D341Med (cell line): ENCODE data around the gene BAHCC1.

Source experiments
- DNase-seq: peaks from one replicate; pipeline ENCODE4 v3.0.0; 2012; ENCODE audit warnings: low spot score

Gene BAHCC1

GRCh38 chr17:81427173-81428120 lies 32.2 kb downstream of the BAHCC1 start:
- DNase-seq, result peak; percentile 84

- DNase-seq, result no peak
These were observed 32.9 kb downstream of the BAHCC1 start for GRCh38 chr17:81428121-81428515.

- no peak for DNase-seq
These were observed 33.3 kb downstream of the BAHCC1 start for GRCh38 chr17:81428516-81428915.

- peak; percentile 95 for DNase-seq
These were observed 33.9 kb downstream of the BAHCC1 start for GRCh38 chr17:81428948-81429774.

- peak; percentile 90 for DNase-seq
These were observed 34.7 kb downstream of the BAHCC1 start for GRCh38 chr17:81429821-81430551.

- no peak for DNase-seq
These were observed 36.6 kb downstream of the BAHCC1 start for GRCh38 chr17:81431545-81432482.

- peak; percentile 92 for DNase-seq
These were observed 37.7 kb downstream of the BAHCC1 start for GRCh38 chr17:81432941-81433340.

- no peak for DNase-seq
These were observed 38.4 kb downstream of the BAHCC1 start for GRCh38 chr17:81433656-81434055.

- no peak for DNase-seq
These were observed 38.8 kb downstream of the BAHCC1 start for GRCh38 chr17:81434072-81434471.

GRCh38 chr17:81434681-81435417 lies 39.6 kb downstream of the BAHCC1 start:
- no peak for DNase-seq

- no peak for DNase-seq
These were observed 40.5 kb downstream of the BAHCC1 start for GRCh38 chr17:81435652-81436293.

GRCh38 chr17:81436294-81436849 lies 41.1 kb downstream of the BAHCC1 start:
- DNase-seq, result no peak

- no peak for DNase-seq
These were observed 42.0 kb downstream of the BAHCC1 start for GRCh38 chr17:81437191-81437651.

GRCh38 chr17:81438007-81438659 lies 42.9 kb downstream of the BAHCC1 start:
- no peak for DNase-seq

- no peak for DNase-seq
These were observed 43.4 kb downstream of the BAHCC1 start for GRCh38 chr17:81438688-81439087.

- DNase-seq, result no peak
These were observed 44.8 kb downstream of the BAHCC1 start for GRCh38 chr17:81440051-81440471.

- DNase-seq, result peak; percentile 94
These were observed 45.4 kb downstream of the BAHCC1 start for GRCh38 chr17:81440511-81441244.

- DNase-seq, result no peak
These were observed 47.5 kb downstream of the BAHCC1 start for GRCh38 chr17:81442791-81443190.
